HEK293T (cell line): ENCODE data around the gene CDK13.

Source experiments
- ARNT ChIP-seq: fragments of 450-650 bp; IDR thresholded peaks from 2 replicates; pipeline ENCODE4 v1.6.1; 2017; ENCODE audit warnings: mild to moderate bottlenecking
- ELF4 ChIP-seq: fragments of 450-650 bp; IDR thresholded peaks from 2 replicates; pipeline ENCODE4 v1.6.1; 2017; ENCODE audit warnings: antibody characterized with exemption
- FOXA1 ChIP-seq: fragments of 450-650 bp; IDR thresholded peaks from 2 replicates; pipeline ENCODE4 v1.6.1; 2016; ENCODE audit warnings: mild to moderate bottlenecking
- FOXM1 ChIP-seq: fragments of 450-650 bp; IDR thresholded peaks from 2 replicates; pipeline ENCODE4 v1.6.1; 2017; ENCODE audit warnings: mild to moderate bottlenecking, borderline replicate concordance
- HDGF ChIP-seq: fragments of 450-650 bp; IDR thresholded peaks from 2 replicates; pipeline ENCODE4 v1.6.1; 2017; ENCODE audit warnings: antibody characterized with exemption, borderline replicate concordance
- L3MBTL2 ChIP-seq: fragments of 450-650 bp; conservative IDR thresholded peaks from 2 replicates; pipeline ENCODE4 v1.6.1; 2016; ENCODE audit warnings: mild to moderate bottlenecking
- LEF1 ChIP-seq: fragments of 450-650 bp; IDR thresholded peaks from 2 replicates; pipeline ENCODE4 v1.6.1; 2017; ENCODE audit warnings: mild to moderate bottlenecking, borderline replicate concordance
- NFRKB ChIP-seq: fragments of 450-650 bp; IDR thresholded peaks from 2 replicates; pipeline ENCODE4 v1.6.1; 2016; ENCODE audit warnings: mild to moderate bottlenecking, moderate library complexity
- SUZ12 ChIP-seq: fragments of 450-650 bp; IDR thresholded peaks from 2 replicates; pipeline ENCODE4 v1.6.1; 2016; ENCODE audit warnings: mild to moderate bottlenecking
- TARDBP ChIP-seq: fragments of 450-650 bp; IDR thresholded peaks from 2 replicates; pipeline ENCODE4 v1.6.1; 2016
- ZNF384 ChIP-seq: fragments of 450-650 bp; IDR thresholded peaks from 2 replicates; pipeline ENCODE4 v1.6.1; 2016
- TF ChIP-seq, protein P1 (sequence below): fragments of 450-650 bp; IDR thresholded peaks from 2 replicates; pipeline ENCODE4 v1.6.1; 2016

DNA sequence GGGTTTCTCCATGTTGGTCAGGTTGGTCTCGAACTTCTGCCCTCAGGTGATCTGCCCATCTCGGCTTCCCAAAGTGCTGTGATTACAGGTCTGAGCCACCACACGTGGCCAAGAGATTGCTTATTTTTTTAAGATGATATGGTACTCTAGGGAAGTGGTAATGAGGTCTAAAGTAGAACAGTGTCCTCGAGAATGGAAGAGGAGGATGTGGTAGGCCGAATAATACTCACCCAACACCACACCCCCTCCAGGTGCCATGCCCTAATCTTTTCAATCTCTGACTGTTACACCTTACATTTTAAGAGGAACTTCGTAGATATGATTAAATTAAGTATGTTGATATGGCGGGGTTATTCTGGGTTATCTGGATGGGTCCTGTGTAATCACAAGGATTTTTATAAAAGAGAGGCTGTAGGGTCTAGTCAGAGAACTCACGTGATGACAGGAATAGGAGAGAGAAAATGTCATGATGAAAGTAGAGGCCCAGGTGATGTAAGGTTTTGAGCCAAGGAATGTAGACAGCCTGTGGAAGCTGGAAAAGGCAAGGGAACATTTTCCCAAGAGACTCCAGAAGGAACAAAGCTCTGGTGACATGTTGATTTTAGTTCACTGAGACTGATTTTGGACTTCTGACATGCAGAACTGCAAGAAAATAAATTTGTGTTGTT lies 29.5 kb downstream of the CDK13 start:
- TF ChIP-seq LEF1 (no peak), ZNF384 (no peak), ELF4 (no peak), ARNT (no peak), SUZ12 (no peak), FOXA1 (no peak), NFRKB (no peak), L3MBTL2 (no peak), HDGF (no peak), FOXM1 (no peak), TARDBP (no peak)
- TF ChIP-seq, protein P1, sequence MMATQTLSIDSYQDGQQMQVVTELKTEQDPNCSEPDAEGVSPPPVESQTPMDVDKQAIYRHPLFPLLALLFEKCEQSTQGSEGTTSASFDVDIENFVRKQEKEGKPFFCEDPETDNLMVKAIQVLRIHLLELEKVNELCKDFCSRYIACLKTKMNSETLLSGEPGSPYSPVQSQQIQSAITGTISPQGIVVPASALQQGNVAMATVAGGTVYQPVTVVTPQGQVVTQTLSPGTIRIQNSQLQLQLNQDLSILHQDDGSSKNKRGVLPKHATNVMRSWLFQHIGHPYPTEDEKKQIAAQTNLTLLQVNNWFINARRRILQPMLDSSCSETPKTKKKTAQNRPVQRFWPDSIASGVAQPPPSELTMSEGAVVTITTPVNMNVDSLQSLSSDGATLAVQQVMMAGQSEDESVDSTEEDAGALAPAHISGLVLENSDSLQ: no peak
